ENCODE results near the gene GTPBP4. TPM values are rescaled to one million over a fixed set of nuclear protein-coding genes. Genes with fewer than 3 reads are reported as not detected.

Gene GTPBP4
- total and polyA plus RNA-seq, 2 experiments from 2014 or later: 42.1 to 49.7 TPM

GRCh38 chr10:1047937-1048336 lies 59.7 kb downstream of the GTPBP4 start:
- peak overlapping the region; percentile 71 for H3K4me3 ChIP-seq
- DNase-seq (ENCODE audit: low read depth in 1 of 2, low spot score in 1 of 2): no peak
- TF ChIP-seq CTCF (IDR thresholded peaks at IDR 0.05; ENCODE audit: low read depth, low read length): no peak
- peak overlapping the region; percentile 99 for H3K27ac ChIP-seq
- H3K4me1 ChIP-seq (ENCODE audit: low read depth): peaks cover 17% of the 10 kb centered on the region
- no peaks in the 10 kb centered on the region for H3K9me3 ChIP-seq (ENCODE audit: low read depth)
- H3K27me3 ChIP-seq: no peaks in the 10 kb centered on the region
- H3K36me3 ChIP-seq: peaks cover 15% of the 10 kb centered on the region

GRCh38 chr10:1048349-1048731 lies 60.1 kb downstream of the GTPBP4 start:
- no peaks in the 10 kb centered on the region for H3K9me3 ChIP-seq (ENCODE audit: low read depth)
- no peaks in the 10 kb centered on the region for H3K27me3 ChIP-seq
- H3K4me3 ChIP-seq: peak overlapping the region; percentile 71
- H3K27ac ChIP-seq: peak overlapping the region; percentile 99
- peaks cover 17% of the 10 kb centered on the region for H3K4me1 ChIP-seq (ENCODE audit: low read depth)
- DNase-seq (ENCODE audit: low read depth in 1 of 2, low spot score in 1 of 2): no peak
- H3K36me3 ChIP-seq: peaks cover 11% of the 10 kb centered on the region
- TF ChIP-seq CTCF (IDR thresholded peaks at IDR 0.05; ENCODE audit: low read depth, low read length): no peak

- Histone ChIP-seq H3K9me3 (ENCODE audit: low read depth) (no peaks in the 10 kb centered on the region), H3K27ac (peak within 1 kb of the TSS; percentile 99), H3K27me3 (no peaks in the 10 kb centered on the region), H3K4me3 (peak within 1 kb of the TSS; percentile 71), H3K36me3 (peaks cover 9% of the 10 kb centered on the region), H3K4me1 (ENCODE audit: low read depth) (peaks cover 17% of the 10 kb centered on the region)
- peak; percentile 99 to 100 for DNase-seq (ENCODE audit: low read depth in 1 of 2, low spot score in 1 of 2)
- no peak for TF ChIP-seq CTCF (IDR thresholded peaks at IDR 0.05; ENCODE audit: low read depth, low read length)
Observed at GRCh38 chr10:1048732-1049424, 60.6 kb downstream of the GTPBP4 start, which contains the start of gene IDI1. Gene IDI1 (minus strand): TSS chr10:1049119. CDS start chr10:1049003, 116 bp downstream.

- Histone ChIP-seq H3K27me3 (no peaks in the 10 kb centered on the region), H3K4me1 (ENCODE audit: low read depth) (peaks cover 14% of the 10 kb centered on the region), H3K9me3 (ENCODE audit: low read depth) (no peaks in the 10 kb centered on the region), H3K36me3 (peaks cover 9% of the 10 kb centered on the region), H3K4me3 (peak overlapping the region; percentile 71), H3K27ac (peak overlapping the region; percentile 99)
- no peak for TF ChIP-seq CTCF (IDR thresholded peaks at IDR 0.05; ENCODE audit: low read depth, low read length)
- no peak for DNase-seq (ENCODE audit: low read depth in 1 of 2, low spot score in 1 of 2)
Observed at GRCh38 chr10:1049425-1049958, 61.3 kb downstream of the GTPBP4 start.

GRCh38 chr10:1050145-1050544 lies 61.9 kb downstream of the GTPBP4 start:
- Histone ChIP-seq H3K4me1 (ENCODE audit: low read depth) (peaks cover 13% of the 10 kb centered on the region), H3K27ac (peak overlapping the region; percentile 99), H3K9me3 (ENCODE audit: low read depth) (no peaks in the 10 kb centered on the region), H3K36me3 (peaks cover 9% of the 10 kb centered on the region), H3K4me3 (peak overlapping the region; percentile 71), H3K27me3 (no peaks in the 10 kb centered on the region)
- DNase-seq (ENCODE audit: low read depth in 1 of 2, low spot score in 1 of 2): peak; percentile 38 to 51
- TF ChIP-seq CTCF (IDR thresholded peaks at IDR 0.05; ENCODE audit: low read depth, low read length): no peak

All from cardiac muscle cell (in vitro differentiated cells and primary cell).